HCT116 (cell line): ENCODE measurements around the gene BRSK2.

Experiments
- RAD21 ChIP-seq: IDR thresholded peaks from 2 replicates; pipeline ENCODE4 v1.6.1; 2012; ENCODE audit warnings: low read depth, mild to moderate bottlenecking
- ZNF274 ChIP-seq: fragments of 200-500 bp; sonication (Bioruptor generic); IDR thresholded peaks from 2 replicates; pipeline ENCODE4 v1.6.1; 2014; ENCODE audit warnings: mild to moderate bottlenecking, low read depth, low read length, inconsistent platforms
- TF ChIP-seq, protein P1 (sequence below), 3 experiments: fragments of 200-600 bp in 1 of 3; sonication (generic) in 1 of 3; IDR thresholded peaks in 2 of 3; conservative IDR thresholded peaks in 1 of 3; 2 replicates each; pipeline ENCODE4 v1.5.1; 2012 to 2017; ENCODE audit warnings: low read depth in 2 of 3, low read length in 2 of 3, antibody characterized with exemption in 1 of 3, borderline replicate concordance in 1 of 3, control low read depth in 1 of 3, mild to moderate bottlenecking in 1 of 3, mixed read lengths in 1 of 3, mixed run types in 1 of 3, moderate library complexity in 1 of 3; ENCODE audit not compliant: insufficient read depth in 1 of 3
- TF ChIP-seq, protein P2 (sequence below): IDR thresholded peaks from 2 replicates; pipeline ENCODE4 v1.6.1; 2012; ENCODE audit warnings: low read depth

DNA sequence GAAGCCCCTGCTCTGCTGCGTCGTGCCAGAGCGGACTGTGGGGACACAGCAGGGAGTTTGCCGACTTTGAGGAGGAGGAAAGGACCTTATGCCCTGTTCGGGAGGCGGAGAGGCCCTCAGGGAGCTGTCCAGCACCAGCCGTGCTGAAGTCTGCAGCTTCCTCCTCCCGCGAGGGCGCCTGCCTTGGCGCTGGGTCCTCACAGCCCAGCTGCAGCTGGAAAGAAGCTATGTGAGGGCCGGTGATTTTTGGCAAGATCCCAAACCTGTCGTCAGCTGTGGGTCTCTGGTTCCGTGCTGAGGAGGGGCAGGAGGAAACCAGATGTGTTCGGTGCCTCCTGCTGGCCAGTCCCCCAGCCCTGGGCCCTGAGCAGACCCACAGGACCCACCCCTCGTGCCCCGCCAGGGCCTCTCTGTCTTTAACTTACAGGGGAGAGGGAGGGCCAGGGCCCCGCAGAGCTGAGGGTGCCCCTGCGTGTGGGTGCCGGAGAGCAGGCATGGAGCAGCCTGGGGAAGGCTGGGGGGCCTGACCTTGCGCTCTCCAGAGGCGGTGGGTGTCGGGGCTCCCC lies 12.0 kb downstream of the BRSK2 start:
- TF ChIP-seq RAD21: no peak
- TF ChIP-seq, protein P1, sequence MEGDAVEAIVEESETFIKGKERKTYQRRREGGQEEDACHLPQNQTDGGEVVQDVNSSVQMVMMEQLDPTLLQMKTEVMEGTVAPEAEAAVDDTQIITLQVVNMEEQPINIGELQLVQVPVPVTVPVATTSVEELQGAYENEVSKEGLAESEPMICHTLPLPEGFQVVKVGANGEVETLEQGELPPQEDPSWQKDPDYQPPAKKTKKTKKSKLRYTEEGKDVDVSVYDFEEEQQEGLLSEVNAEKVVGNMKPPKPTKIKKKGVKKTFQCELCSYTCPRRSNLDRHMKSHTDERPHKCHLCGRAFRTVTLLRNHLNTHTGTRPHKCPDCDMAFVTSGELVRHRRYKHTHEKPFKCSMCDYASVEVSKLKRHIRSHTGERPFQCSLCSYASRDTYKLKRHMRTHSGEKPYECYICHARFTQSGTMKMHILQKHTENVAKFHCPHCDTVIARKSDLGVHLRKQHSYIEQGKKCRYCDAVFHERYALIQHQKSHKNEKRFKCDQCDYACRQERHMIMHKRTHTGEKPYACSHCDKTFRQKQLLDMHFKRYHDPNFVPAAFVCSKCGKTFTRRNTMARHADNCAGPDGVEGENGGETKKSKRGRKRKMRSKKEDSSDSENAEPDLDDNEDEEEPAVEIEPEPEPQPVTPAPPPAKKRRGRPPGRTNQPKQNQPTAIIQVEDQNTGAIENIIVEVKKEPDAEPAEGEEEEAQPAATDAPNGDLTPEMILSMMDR (IDR thresholded peaks at IDR 0.05 in 2 of 3, conservative IDR thresholded peaks at IDR 0.05 in 1 of 3; ENCODE audit: borderline replicate concordance in 1 of 3, insufficient read depth in 1 of 3, low read depth in 2 of 3, low read length in 2 of 3): no peak
- TF ChIP-seq, protein P2, sequence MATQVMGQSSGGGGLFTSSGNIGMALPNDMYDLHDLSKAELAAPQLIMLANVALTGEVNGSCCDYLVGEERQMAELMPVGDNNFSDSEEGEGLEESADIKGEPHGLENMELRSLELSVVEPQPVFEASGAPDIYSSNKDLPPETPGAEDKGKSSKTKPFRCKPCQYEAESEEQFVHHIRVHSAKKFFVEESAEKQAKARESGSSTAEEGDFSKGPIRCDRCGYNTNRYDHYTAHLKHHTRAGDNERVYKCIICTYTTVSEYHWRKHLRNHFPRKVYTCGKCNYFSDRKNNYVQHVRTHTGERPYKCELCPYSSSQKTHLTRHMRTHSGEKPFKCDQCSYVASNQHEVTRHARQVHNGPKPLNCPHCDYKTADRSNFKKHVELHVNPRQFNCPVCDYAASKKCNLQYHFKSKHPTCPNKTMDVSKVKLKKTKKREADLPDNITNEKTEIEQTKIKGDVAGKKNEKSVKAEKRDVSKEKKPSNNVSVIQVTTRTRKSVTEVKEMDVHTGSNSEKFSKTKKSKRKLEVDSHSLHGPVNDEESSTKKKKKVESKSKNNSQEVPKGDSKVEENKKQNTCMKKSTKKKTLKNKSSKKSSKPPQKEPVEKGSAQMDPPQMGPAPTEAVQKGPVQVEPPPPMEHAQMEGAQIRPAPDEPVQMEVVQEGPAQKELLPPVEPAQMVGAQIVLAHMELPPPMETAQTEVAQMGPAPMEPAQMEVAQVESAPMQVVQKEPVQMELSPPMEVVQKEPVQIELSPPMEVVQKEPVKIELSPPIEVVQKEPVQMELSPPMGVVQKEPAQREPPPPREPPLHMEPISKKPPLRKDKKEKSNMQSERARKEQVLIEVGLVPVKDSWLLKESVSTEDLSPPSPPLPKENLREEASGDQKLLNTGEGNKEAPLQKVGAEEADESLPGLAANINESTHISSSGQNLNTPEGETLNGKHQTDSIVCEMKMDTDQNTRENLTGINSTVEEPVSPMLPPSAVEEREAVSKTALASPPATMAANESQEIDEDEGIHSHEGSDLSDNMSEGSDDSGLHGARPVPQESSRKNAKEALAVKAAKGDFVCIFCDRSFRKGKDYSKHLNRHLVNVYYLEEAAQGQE: peak; percentile 91
- no peak for TF ChIP-seq ZNF274
